Measurements from ENCODE around the gene FBXW4.

GRCh38 chr10:101726115-101726387 lies 31.1 kb upstream of the FBXW4 start:
- TF ChIP-seq CTCF (IDR thresholded peaks at IDR 0.05; ENCODE audit: insufficient read depth, low read depth, low read length) (no peak), EZH2 (IDR thresholded peaks at IDR 0.05; ENCODE audit: insufficient read depth, low read length) (no peak)

Data from astrocyte (in vitro differentiated cells and primary cell).